Progenitor cell of endocrine pancreas (in vitro differentiated cells): ENCODE results near the gene ARHGAP15. TPM values are rescaled to one million over a fixed set of nuclear protein-coding genes. Genes with fewer than 3 reads are reported as not detected.

Source experiments
- DNase-seq: peaks from one replicate; pipeline ENCODE4 v3.0.0; 2021; ENCODE audit warnings: low spot score; ENCODE audit not compliant: unreplicated experiment
- H3K27ac Mint-ChIP-seq: 2 replicates; pipeline ENCODE4 v1.8.0; 2021; ENCODE audit warnings: mild to moderate bottlenecking, moderate library complexity, mixed read lengths
- H3K27me3 Mint-ChIP-seq: 2 replicates; pipeline ENCODE4 v1.8.0; 2021; ENCODE audit warnings: mixed read lengths
- H3K36me3 Mint-ChIP-seq: 2 replicates; pipeline ENCODE4 v1.8.0; 2022; ENCODE audit warnings: mixed read lengths; ENCODE audit not compliant: insufficient read depth
- H3K4me1 Mint-ChIP-seq: 2 replicates; pipeline ENCODE4 v1.8.0; 2021; ENCODE audit warnings: low read depth, mixed read lengths
- H3K4me3 Mint-ChIP-seq: 2 replicates; pipeline ENCODE4 v1.8.0; 2021; ENCODE audit warnings: low read depth, mild to moderate bottlenecking, moderate library complexity, mixed read lengths
- H3K9me3 Mint-ChIP-seq: 2 replicates; pipeline ENCODE4 v1.8.0; 2021; ENCODE audit warnings: low read depth, mixed read lengths
- CTCF ChIP-seq: fragments of 200-600 bp; sonication (generic); IDR thresholded peaks from one replicate; pipeline ENCODE4 v1.5.0; 2021; ENCODE audit warnings: antibody characterized with exemption, mild to moderate bottlenecking; ENCODE audit not compliant: unreplicated experiment
- total RNA-seq: library from RNA; stranded (reverse); gene quantifications from 2 replicates; pipeline ENCODE4 v1.2.1, GENCODE V29; 2021

Gene ARHGAP15
- total RNA-seq, 1 donor from 2014 or later: not detected

DNA sequence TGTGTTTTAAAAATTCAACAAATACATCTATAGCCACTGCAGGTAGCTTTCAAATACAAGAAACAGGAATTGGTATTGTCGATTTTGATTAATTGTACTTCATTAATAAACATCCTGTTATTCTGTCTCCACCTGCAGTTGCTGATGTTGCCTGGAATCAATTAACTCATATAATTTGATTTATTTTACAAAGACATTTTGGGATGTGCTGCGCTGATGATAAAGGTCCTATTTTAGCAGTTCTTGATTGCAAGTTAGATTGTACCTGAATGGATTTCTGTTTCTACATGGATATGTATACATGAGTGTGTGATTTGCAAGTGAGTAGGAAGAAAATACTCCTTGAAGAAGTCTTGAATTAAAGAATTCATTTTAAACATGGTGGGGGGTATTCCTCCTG, 605.3 kb downstream of the ARHGAP15 start:
- peaks cover 11% of the 10 kb centered on the region for H3K27me3 Mint-ChIP-seq
- no peak for TF ChIP-seq CTCF
- no peak for DNase-seq
- H3K4me1 Mint-ChIP-seq: no peaks in the 10 kb centered on the region
- H3K4me3 Mint-ChIP-seq: no peak overlapping the region
- H3K36me3 Mint-ChIP-seq: no peaks in the 10 kb centered on the region
- H3K27ac Mint-ChIP-seq: no peak overlapping the region
- no peaks in the 10 kb centered on the region for H3K9me3 Mint-ChIP-seq

DNA sequence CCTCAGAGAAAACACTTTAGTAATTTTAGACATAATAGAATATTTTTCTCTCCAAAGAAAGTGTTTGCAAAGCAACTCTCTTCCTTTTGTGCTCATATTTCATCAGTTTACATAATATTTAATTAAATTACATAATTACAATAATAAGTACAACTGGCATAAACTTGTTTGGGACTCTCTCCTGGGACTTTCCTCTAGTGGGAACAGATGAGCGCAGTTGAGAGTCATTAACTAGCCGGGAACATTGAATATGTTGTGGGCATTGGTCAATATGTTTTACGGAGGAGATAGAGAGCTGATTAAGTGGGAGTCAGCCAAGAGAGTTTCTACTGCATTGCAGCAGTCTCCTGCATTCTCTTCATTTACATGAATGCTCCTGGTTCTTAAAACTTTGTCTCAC, 607.7 kb downstream of the ARHGAP15 start:
- Mint-ChIP-seq H3K4me3 (no peak overlapping the region), H3K27ac (no peak overlapping the region), H3K36me3 (no peaks in the 10 kb centered on the region), H3K9me3 (no peaks in the 10 kb centered on the region), H3K4me1 (no peaks in the 10 kb centered on the region), H3K27me3 (peaks cover 5% of the 10 kb centered on the region)
- TF ChIP-seq CTCF: no peak
- DNase-seq: no peak

GRCh38 chr2:143740431-143740830, 611.2 kb downstream of the ARHGAP15 start:
- H3K4me3 Mint-ChIP-seq: no peak overlapping the region
- H3K36me3 Mint-ChIP-seq: no peaks in the 10 kb centered on the region
- H3K27ac Mint-ChIP-seq: no peak overlapping the region
- peaks cover 7% of the 10 kb centered on the region for H3K4me1 Mint-ChIP-seq
- no peaks in the 10 kb centered on the region for H3K9me3 Mint-ChIP-seq
- TF ChIP-seq CTCF: no peak
- DNase-seq: no peak
- peaks cover 7% of the 10 kb centered on the region for H3K27me3 Mint-ChIP-seq

- Mint-ChIP-seq H3K36me3 (no peaks in the 10 kb centered on the region), H3K27ac (no peak overlapping the region), H3K4me1 (peaks cover 7% of the 10 kb centered on the region), H3K27me3 (peaks cover 9% of the 10 kb centered on the region), H3K4me3 (no peak overlapping the region), H3K9me3 (no peaks in the 10 kb centered on the region)
- TF ChIP-seq CTCF: no peak
- no peak for DNase-seq
Observed at GRCh38 chr2:143741205-143741604, 612.0 kb downstream of the ARHGAP15 start.

- Mint-ChIP-seq H3K9me3 (no peaks in the 10 kb centered on the region), H3K27ac (no peak overlapping the region), H3K4me1 (peaks cover 7% of the 10 kb centered on the region), H3K36me3 (no peaks in the 10 kb centered on the region), H3K4me3 (no peak overlapping the region), H3K27me3 (peaks cover 9% of the 10 kb centered on the region)
- TF ChIP-seq CTCF: no peak
- DNase-seq: no peak
Observed at GRCh38 chr2:143742581-143742980, 613.4 kb downstream of the ARHGAP15 start.

- H3K27ac Mint-ChIP-seq: no peak overlapping the region
- H3K4me1 Mint-ChIP-seq: peaks cover 7% of the 10 kb centered on the region
- no peak for TF ChIP-seq CTCF
- peaks cover 9% of the 10 kb centered on the region for H3K27me3 Mint-ChIP-seq
- no peak overlapping the region for H3K4me3 Mint-ChIP-seq
- DNase-seq: no peak
- H3K9me3 Mint-ChIP-seq: no peaks in the 10 kb centered on the region
- no peaks in the 10 kb centered on the region for H3K36me3 Mint-ChIP-seq
Observed at GRCh38 chr2:143744114-143744513, 614.9 kb downstream of the ARHGAP15 start.
